Body of pancreas (tissue), 4 donors: ENCODE measurements around the gene MEOX2. TPM values are rescaled to one million over a fixed set of nuclear protein-coding genes. Genes with fewer than 3 reads are reported as not detected.

Experiments used
- ATAC-seq: fragments of 150-250 bp; one replicate; pipeline ENCODE4 v1.9.1; 2016
- DNase-seq, 4 donors: peaks; one replicate each; pipeline ENCODE4 v3.0.0-alpha.2; 2019
- H3K27ac ChIP-seq, 4 donors: fragments of 200-600 bp; sonication (generic); 1 replicate in 3 of 4; 2 replicates in 1 of 4; pipeline versions ENCODE4 v1.5.1 to v1.6.1; 2016 to 2019; ENCODE audit warnings: mild to moderate bottlenecking in 1 of 4, mixed read lengths in 1 of 4, moderate library complexity in 1 of 4
- H3K27me3 ChIP-seq, 2 donors: fragments of 200-600 bp; sonication (generic); one replicate each; pipeline ENCODE4 v1.6.0; 2016; ENCODE audit warnings: mild to moderate bottlenecking in 1 of 2
- H3K36me3 ChIP-seq, 2 donors: fragments of 200-600 bp; sonication (generic); replicated peaks in 1 of 2; 2 replicates each; pipeline ENCODE4 v1.5.1; 2016; ENCODE audit warnings: low read depth in 2 of 2; ENCODE audit not compliant: insufficient read depth in 1 of 2
- H3K4me1 ChIP-seq: fragments of 200-600 bp; sonication (generic); one replicate; pipeline ENCODE4 v1.6.0; 2016
- H3K4me3 ChIP-seq, 2 donors: fragments of 200-600 bp; sonication (generic); 1 replicate in 1 of 2; 2 replicates in 1 of 2; pipeline ENCODE4 v1.5.1; 2016 to 2019
- H3K9me3 ChIP-seq, 3 donors: fragments of 200-600 bp; sonication (generic); 1 replicate in 2 of 3; 2 replicates in 1 of 3; pipeline ENCODE4 v1.5.1; 2016
- CTCF ChIP-seq, 7 experiments: fragments of 450-650 bp in 4 of 7; fragments of 200-600 bp in 3 of 7; sonication (generic) in 3 of 7; IDR thresholded peaks; one replicate each; pipeline ENCODE4 v1.5.1; 2016 to 2019; ENCODE audit warnings: antibody characterized with exemption in 7 of 7
- POLR2A ChIP-seq, 3 donors: fragments of 450-650 bp; IDR thresholded peaks; one replicate each; pipeline ENCODE4 v1.6.1; 2016; ENCODE audit warnings: antibody characterized with exemption in 3 of 3, mild to moderate bottlenecking in 2 of 3
- WGBS, 2 donors: methylation state at CpG; one replicate each; pipeline ENCODE4 v1.1.5; 2017; 5-methylcytosine and 5-hydroxymethylcytosine counted together
- intact Hi-C: fragments of 100-400 bp; cut with DNase I; formaldehyde crosslinking; loops from one replicate; pipeline ENCODE4 v1.15.1; 2023
- total RNA-seq, 2 donors: library from RNA; depleted of rRNA; stranded (reverse); fragments of >200 nt; gene quantifications; one replicate each; pipeline ENCODE4 v1.1.0, GENCODE V29; 2016

The MEOX2 gene
- total RNA-seq, 2 donors from 2014 or later = 0.66 to 8.0 TPM

- Histone ChIP-seq H3K4me3 (no peak overlapping the region), H3K4me1 (no peaks in the 10 kb centered on the region), H3K27me3 (no peaks in the 10 kb centered on the region), H3K27ac (no peak overlapping the region), H3K9me3 (no peaks in the 10 kb centered on the region), H3K36me3 (no peaks in the 10 kb centered on the region)
- intact Hi-C loops = no loop called here
- TF ChIP-seq CTCF (IDR thresholded peaks at IDR 0.05) (no peak), POLR2A (IDR thresholded peaks at IDR 0.05) (no peak)
- no peak for DNase-seq
- WGBS, 2 donors = 14 to 17% methylated on average over 1 of the region's 1 CpG
- ATAC-seq = no peak
Observed at GRCh38 chr7:15602236-15602635, 84.2 kb downstream of the MEOX2 start.

- DNase-seq (no peak), ATAC-seq (no peak)
- intact Hi-C loops = no loop called here
- TF ChIP-seq CTCF (IDR thresholded peaks at IDR 0.05) (no peak), POLR2A (IDR thresholded peaks at IDR 0.05) (no peak)
- no peak overlapping the region for H3K4me3 ChIP-seq
- no peak overlapping the region for H3K27ac ChIP-seq
- no peaks in the 10 kb centered on the region for H3K9me3 ChIP-seq
- no peaks in the 10 kb centered on the region for H3K4me1 ChIP-seq
- no peaks in the 10 kb centered on the region for H3K36me3 ChIP-seq
- WGBS, 2 donors = 54 to 63% methylated on average over 1 of the region's 1 CpG
- H3K27me3 ChIP-seq = no peaks in the 10 kb centered on the region
Observed at GRCh38 chr7:15601175-15601574, 85.3 kb downstream of the MEOX2 start.

- no peak for ATAC-seq
- Histone ChIP-seq H3K9me3 (no peaks in the 10 kb centered on the region), H3K4me3 (no peak overlapping the region), H3K4me1 (no peaks in the 10 kb centered on the region), H3K27me3 (no peaks in the 10 kb centered on the region), H3K27ac (no peak overlapping the region), H3K36me3 (no peaks in the 10 kb centered on the region)
- no peak for DNase-seq
- WGBS, 2 donors = 53 to 77% methylated on average over 1 to 4 of the region's 4 CpGs
- TF ChIP-seq CTCF (IDR thresholded peaks at IDR 0.05) (no peak), POLR2A (IDR thresholded peaks at IDR 0.05) (no peak)
- intact Hi-C loops = no loop called here
Observed at GRCh38 chr7:15600298-15600697, 86.2 kb downstream of the MEOX2 start.

GRCh38 chr7:15594461-15594860 lies 92.0 kb downstream of the MEOX2 start:
- H3K4me1 ChIP-seq = no peaks in the 10 kb centered on the region
- TF ChIP-seq POLR2A (IDR thresholded peaks at IDR 0.05) = no peak
- no peak for TF ChIP-seq CTCF (IDR thresholded peaks at IDR 0.05)

GRCh38 chr7:15593382-15593781 lies 93.1 kb downstream of the MEOX2 start:
- no peak for DNase-seq
- no peak overlapping the region for H3K27ac ChIP-seq
- WGBS, 2 donors = 58 to 65% methylated on average over 3 of the region's 3 CpGs

More at GRCh38 chr7:15594461-15594860, 92.0 kb downstream of the MEOX2 start:
- ATAC-seq = no peak
- WGBS, 2 donors = 50 to 66% methylated on average over 5 of the region's 5 CpGs
- H3K27me3 ChIP-seq = no peaks in the 10 kb centered on the region
- DNase-seq = no peak
- H3K27ac ChIP-seq = no peak overlapping the region
- H3K36me3 ChIP-seq = no peaks in the 10 kb centered on the region
- no peak overlapping the region for H3K4me3 ChIP-seq
- intact Hi-C loops = no loop called here
- no peaks in the 10 kb centered on the region for H3K9me3 ChIP-seq

More at GRCh38 chr7:15593382-15593781, 93.1 kb downstream of the MEOX2 start:
- ATAC-seq = no peak
- Histone ChIP-seq H3K9me3 (no peaks in the 10 kb centered on the region), H3K4me1 (no peaks in the 10 kb centered on the region), H3K27me3 (no peaks in the 10 kb centered on the region), H3K4me3 (no peak overlapping the region), H3K36me3 (no peaks in the 10 kb centered on the region)
- TF ChIP-seq CTCF (IDR thresholded peaks at IDR 0.05) (no peak), POLR2A (IDR thresholded peaks at IDR 0.05) (no peak)
- intact Hi-C loops = no loop called here
